HFF-Myc (cell line): ENCODE data around the gene MRPL21.

Source experiments
- DNase-seq: peaks from one replicate; pipeline ENCODE4 v3.0.0-alpha.2; 2011; ENCODE audit warnings: low read depth; ENCODE audit errors: extremely low read depth
- H3K4me3 ChIP-seq: replicated peaks from 2 replicates; pipeline ENCODE4 v1.5.1; 2011; ENCODE audit warnings: low read depth, mild to moderate bottlenecking, control low read depth, low read length
- CTCF ChIP-seq: IDR thresholded peaks from 2 replicates; pipeline ENCODE4 v1.5.1; 2012; ENCODE audit warnings: mild to moderate bottlenecking, low read depth, low read length, control low read depth; ENCODE audit errors: missing control alignments

Gene MRPL21

GRCh38 chr11:68927280-68928135, 23.9 kb upstream of the MRPL21 start:
- no peak overlapping the region for H3K4me3 ChIP-seq
- no peak for DNase-seq
- TF ChIP-seq CTCF, result no peak

- no peak for DNase-seq
- no peak for TF ChIP-seq CTCF
- no peak overlapping the region for H3K4me3 ChIP-seq
Measured at GRCh38 chr11:68925611-68926010, 22.0 kb upstream of the MRPL21 start.

- no peak for TF ChIP-seq CTCF
- DNase-seq, result no peak
- H3K4me3 ChIP-seq, result no peak overlapping the region
Measured at GRCh38 chr11:68924073-68924925, 20.7 kb upstream of the MRPL21 start.

- no peak for DNase-seq
Measured at GRCh38 chr11:68923614-68924013, 20.0 kb upstream of the MRPL21 start.

GRCh38 chr11:68916439-68916838, 12.8 kb upstream of the MRPL21 start:
- DNase-seq, result no peak
- TF ChIP-seq CTCF, result no peak
- no peak overlapping the region for H3K4me3 ChIP-seq

More at GRCh38 chr11:68923614-68924013, 20.0 kb upstream of the MRPL21 start:
- no peak overlapping the region for H3K4me3 ChIP-seq
- no peak for TF ChIP-seq CTCF

GRCh38 chr11:68914761-68915160, 11.1 kb upstream of the MRPL21 start:
- DNase-seq, result no peak
- no peak for TF ChIP-seq CTCF

More at GRCh38 chr11:68914761-68915160, 11.1 kb upstream of the MRPL21 start:
- no peak overlapping the region for H3K4me3 ChIP-seq
